Measurements from ENCODE around the gene ZNF385B. TPM values are rescaled to one million over a fixed set of nuclear protein-coding genes. Genes with fewer than 3 reads are reported as not detected.
"Not testable (repeated sequence)": the region's sequence is repeated elsewhere in the genome, so short reads cannot be mapped to it uniquely, and the experiment has no call there.

Gene ZNF385B
- total and polyA plus RNA-seq, 4 donors = 3.0 to 7.2 (median 3.9) TPM

- TF ChIP-seq RXRA (IDR thresholded peaks at IDR 0.05) = no peak
These were observed 75.5 kb downstream of the ZNF385B start (continued) for GRCh38 chr2:179785902-179786301.

- not testable (repeated sequence) for H3K9me3 ChIP-seq (ENCODE audit: control insufficient read depth in 4 of 4, low read length in 3 of 4); H3K4me3 ChIP-seq (ENCODE audit: low read depth in 1 of 3, low read length in 3 of 3); H3K36me3 ChIP-seq (ENCODE audit: control insufficient read depth in 4 of 4, insufficient read depth in 3 of 4, low read depth in 1 of 4, low read length in 3 of 4); H3K27ac ChIP-seq (ENCODE audit: low read depth in 1 of 2, low read length in 2 of 2); H3K9ac ChIP-seq (ENCODE audit: low read depth in 1 of 2, low read length in 2 of 2); DNase-seq (ENCODE audit: low spot score); H3K4me1 ChIP-seq (ENCODE audit: control insufficient read depth in 4 of 4, insufficient read depth in 4 of 4, low read length in 3 of 4); H3K27me3 ChIP-seq (ENCODE audit: control insufficient read depth in 4 of 4, insufficient read depth in 4 of 4, low read length in 3 of 4)
- WGBS = 79% methylated on average over 2 of the region's 2 CpGs
These were observed 79.1 kb downstream of the ZNF385B start for GRCh38 chr2:179782346-179782745.

GRCh38 chr2:179773986-179774385 lies 87.4 kb downstream of the ZNF385B start:
- no peaks in the 10 kb centered on the region for H3K9me3 ChIP-seq (ENCODE audit: control insufficient read depth in 4 of 4, low read length in 3 of 4)
- H3K4me3 ChIP-seq (ENCODE audit: low read depth in 1 of 3, low read length in 3 of 3) = no peak overlapping the region
- H3K36me3 ChIP-seq (ENCODE audit: control insufficient read depth in 4 of 4, insufficient read depth in 3 of 4, low read depth in 1 of 4, low read length in 3 of 4) = peaks cover 0 to 3% (median under 1%) of the 10 kb centered on the region in 4 donors
- no peaks in the 10 kb centered on the region for H3K27me3 ChIP-seq (ENCODE audit: control insufficient read depth in 4 of 4, insufficient read depth in 4 of 4, low read length in 3 of 4)
- TF ChIP-seq EGR1 (IDR thresholded peaks at IDR 0.05; ENCODE audit: low read depth in 2 of 2) (no peak), HNF4G (IDR thresholded peaks at IDR 0.05) (no peak), SP1 (IDR thresholded peaks at IDR 0.05) (no peak), CTCF (IDR thresholded peaks at IDR 0.05; ENCODE audit: low read depth, low read length, missing input control) (no peak), YY1 (IDR thresholded peaks at IDR 0.05) (no peak), HNF4A (conservative IDR thresholded peaks at IDR 0.05) (no peak), GABPA (IDR thresholded peaks at IDR 0.05 in 1 of 2, conservative IDR thresholded peaks at IDR 0.05 in 1 of 2) (no peak), ZBTB33 (IDR thresholded peaks at IDR 0.05) (no peak), FOXA1 (IDR thresholded peaks at IDR 0.05) (no peak), REST (IDR thresholded peaks at IDR 0.05) (no peak), FOXA2 (IDR thresholded peaks at IDR 0.05) (no peak), MAX (IDR thresholded peaks at IDR 0.05) (no peak), JUND (IDR thresholded peaks at IDR 0.05) (no peak), RXRA (IDR thresholded peaks at IDR 0.05) (no peak), NR2F2 (IDR thresholded peaks at IDR 0.05) (no peak), RAD21 (IDR thresholded peaks at IDR 0.05) (no peak), ATF3 (IDR thresholded peaks at IDR 0.05) (no peak)
- H3K27ac ChIP-seq (ENCODE audit: low read depth in 1 of 2, low read length in 2 of 2) = no peak overlapping the region
- no peaks in the 10 kb centered on the region for H3K4me1 ChIP-seq (ENCODE audit: control insufficient read depth in 4 of 4, insufficient read depth in 4 of 4, low read length in 3 of 4)
- no peak for DNase-seq (ENCODE audit: low spot score)
- WGBS = 97% methylated on average over 4 of the region's 4 CpGs
- no peak overlapping the region for H3K9ac ChIP-seq (ENCODE audit: low read depth in 1 of 2, low read length in 2 of 2)
